CD4-positive, alpha-beta T cell treated with Interleukin-15 for 4 hours (primary cell): Measurements from ENCODE around the gene HINT3.
"Not testable (repeated sequence)": the region's sequence is repeated elsewhere in the genome, so short reads cannot be mapped to it uniquely, and the experiment has no call there.

Experiments
- DNase-seq: peaks from one replicate; pipeline ENCODE4 v3.0.0-alpha.2; 2020; ENCODE audit warnings: low spot score

The HINT3 gene

DNA sequence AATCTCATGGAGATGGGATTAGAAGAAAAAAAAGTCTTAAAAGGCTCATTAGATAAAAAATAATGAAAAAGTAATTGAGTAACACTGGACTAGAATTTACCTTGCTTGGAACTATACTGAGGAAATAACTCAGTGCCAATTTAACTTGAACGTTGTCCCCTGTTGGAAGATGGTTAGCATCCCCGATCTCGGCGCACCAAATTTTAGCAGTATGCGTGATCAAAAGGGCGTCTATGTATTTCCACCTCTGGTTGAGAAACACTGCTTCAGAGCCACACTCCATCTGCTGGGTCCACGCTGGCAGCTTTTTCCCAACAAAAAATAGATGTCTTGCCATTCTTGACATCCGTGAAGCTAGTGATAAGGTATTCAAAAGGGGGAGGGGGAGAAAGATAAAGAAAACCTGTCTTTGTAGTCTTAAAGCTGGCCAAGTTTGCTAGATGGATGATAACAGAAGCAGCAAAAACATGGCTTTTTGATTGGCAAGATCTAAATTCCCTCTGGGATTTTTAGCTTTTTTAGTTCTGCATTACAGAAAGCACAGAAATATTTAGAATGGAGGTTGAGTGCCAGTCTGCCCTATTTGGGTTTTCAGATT, 6.4 kb downstream of the HINT3 start:
- no peak for DNase-seq

DNA sequence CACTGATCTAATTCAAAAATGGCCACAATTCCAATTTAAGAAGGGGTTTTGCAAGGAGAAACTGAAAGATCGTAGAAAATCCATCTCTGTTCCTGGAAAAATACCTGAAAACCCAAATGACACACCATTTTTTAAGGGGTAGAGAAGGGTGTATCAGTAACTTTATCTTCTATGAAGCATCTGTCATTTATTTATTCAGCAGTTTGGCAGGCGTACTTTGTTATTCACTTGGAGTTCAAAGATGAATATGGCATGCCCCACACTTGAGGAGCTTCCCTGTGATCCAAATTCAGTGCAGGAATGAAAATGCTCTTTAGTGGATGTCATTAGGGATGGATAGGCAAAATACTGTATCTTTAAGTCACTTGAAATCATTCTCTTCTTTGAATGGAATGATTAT, 7.2 kb downstream of the HINT3 start:
- DNase-seq, result no peak

DNA sequence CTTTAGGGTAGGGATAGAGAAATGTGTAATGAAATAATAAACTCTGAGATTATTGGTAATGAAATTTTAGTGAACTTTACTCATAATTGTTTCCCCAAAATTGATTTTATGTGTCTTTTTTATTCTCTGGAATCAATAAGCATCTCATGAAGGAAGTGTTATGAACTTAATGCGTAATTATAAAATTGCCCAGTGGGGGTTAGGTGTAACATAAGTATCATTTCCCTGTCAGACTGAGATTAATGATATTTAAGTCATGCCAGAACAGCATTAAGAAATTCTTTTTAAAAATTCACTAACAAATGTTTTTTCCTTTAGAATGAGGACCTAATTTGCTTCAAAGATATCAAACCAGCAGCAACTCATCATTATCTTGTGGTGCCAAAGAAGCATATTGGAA, 10.0 kb downstream of the HINT3 start:
- DNase-seq, result no peak

DNA sequence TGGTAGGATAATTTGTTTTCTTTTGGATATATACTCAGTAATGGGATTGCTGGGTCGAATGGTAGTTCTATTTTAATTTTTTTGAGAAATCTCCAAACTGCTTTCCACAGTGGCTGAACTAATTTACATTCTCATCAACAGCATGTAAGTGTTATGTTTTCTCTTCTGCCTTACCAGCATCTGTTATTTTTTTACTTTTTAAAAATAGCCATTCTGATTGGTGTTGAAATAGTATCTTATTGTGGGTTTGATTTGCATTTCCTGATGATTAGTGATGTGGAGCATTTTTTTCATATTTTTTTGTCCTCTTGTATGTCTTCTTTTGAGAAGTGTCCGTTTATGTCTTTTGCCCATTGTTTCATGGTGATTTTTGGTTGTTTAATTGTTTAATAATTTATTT, 11.9 kb downstream of the HINT3 start:
- no peak for DNase-seq

DNA sequence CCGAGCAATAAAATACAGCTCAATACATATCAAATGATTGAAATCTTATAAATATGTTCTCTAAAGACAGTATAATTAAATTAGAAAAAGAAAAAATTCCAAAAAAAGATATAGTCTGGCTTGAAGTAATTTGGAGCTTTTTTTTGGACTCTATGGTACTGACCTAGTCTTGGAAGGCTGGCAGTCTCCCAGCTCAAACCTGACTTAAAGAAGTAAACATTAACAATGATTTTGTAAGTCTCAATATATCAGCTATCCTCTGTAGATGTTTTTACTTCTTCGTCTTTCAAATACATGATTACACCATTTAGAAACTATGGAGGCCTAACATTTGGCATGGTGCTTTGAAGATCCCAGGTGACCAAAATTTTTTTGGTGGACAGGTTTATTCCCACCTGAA, 14.2 kb downstream of the HINT3 start:
- DNase-seq, result no peak

DNA sequence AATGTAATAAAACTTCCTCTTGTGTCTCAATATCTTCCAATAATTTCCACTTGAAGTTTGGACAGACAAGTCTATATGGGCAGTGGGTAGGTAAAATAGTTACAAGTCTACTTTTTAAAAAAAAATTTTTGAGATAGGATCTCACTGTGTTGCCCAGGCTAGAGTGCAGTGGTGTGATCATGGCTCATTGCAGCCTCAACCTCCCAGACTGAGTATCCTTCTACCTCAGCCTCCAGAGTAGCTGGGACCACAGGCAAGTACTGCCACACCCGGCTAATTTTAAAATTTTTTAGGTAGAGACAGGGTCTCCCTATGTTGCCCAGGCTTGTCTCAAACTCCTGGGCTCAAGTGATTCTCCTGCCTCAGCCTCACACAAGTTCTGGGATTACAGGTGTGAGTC, 15.9 kb downstream of the HINT3 start:
- DNase-seq, result not testable (repeated sequence)

DNA sequence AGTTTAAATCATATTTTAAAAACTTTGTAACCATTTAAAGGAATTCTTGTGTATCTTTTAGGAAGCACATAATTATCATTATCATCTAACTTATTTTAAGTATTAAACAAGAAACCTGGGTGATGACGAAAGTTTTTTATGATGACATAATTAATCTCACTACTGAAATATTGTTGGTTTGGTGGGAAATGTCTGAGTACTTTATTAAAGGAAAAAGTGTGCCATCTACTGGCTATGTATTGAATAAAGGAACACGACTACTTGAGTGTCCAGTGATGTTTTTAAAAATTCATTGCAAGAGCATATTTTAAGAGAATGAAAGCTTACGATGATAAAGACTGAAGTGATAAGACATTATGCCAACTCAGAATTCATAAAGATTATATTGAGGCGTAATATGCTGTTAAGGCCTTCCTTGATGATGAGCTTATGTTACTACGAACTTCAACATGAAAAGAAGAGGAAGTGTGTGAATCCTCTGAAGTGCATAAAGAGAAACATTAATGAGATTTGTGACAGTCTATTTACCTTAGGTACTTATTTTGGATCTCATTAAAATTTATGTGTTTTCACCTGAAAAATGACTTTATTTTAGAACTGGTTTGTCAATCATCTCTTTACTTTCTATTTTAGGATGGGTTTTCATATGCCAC, 17.8 kb downstream of the HINT3 start:
- peak; percentile 55 for DNase-seq

DNA sequence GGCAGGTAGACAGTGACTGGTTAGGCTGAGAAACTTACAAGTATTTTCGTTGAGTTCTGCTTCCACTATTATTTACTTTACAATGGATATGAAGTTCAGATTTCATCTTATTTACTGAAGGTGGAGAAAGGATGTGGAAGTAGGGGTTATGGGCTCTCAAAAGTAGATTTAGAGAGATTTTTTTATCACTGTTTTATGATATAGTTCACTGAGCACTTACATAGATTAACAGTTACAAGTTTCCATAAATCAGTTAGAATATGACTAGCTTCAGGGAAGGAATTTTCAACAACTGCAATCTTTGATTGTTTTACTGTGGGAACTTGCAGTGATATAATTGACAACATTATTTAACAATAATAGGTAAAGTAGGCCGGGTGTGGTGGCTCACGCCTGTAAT, 22.5 kb downstream of the HINT3 start:
- DNase-seq, result no peak

DNA sequence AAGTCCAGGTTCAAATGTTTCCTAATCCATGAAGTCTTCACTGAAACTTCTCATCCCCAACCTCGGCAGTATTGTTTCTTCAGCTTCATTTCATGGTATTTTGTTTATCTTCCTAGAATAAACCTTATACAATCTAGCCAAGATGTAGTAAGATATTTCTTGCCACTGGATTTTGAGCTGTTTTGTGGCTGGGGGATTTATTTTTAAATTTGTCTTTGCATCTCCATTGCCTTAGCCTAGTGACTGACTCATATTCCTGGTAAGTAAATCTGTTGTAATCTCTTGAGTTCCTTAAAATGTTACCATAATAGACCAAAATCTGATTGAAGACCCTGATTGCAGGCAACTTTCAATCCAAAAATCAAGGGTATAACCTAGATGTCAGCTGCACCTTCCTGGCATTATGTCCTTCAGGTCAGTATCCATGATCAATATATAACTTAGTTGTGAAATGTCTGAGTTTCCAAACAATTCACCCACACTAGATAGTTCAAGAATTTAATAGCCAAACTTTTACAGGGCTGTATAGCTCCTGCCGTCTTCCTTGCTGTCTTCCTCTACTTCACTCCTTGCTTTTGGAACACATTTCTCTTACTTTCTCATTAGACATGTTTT, 25.1 kb downstream of the HINT3 start:
- DNase-seq, result no peak

DNA sequence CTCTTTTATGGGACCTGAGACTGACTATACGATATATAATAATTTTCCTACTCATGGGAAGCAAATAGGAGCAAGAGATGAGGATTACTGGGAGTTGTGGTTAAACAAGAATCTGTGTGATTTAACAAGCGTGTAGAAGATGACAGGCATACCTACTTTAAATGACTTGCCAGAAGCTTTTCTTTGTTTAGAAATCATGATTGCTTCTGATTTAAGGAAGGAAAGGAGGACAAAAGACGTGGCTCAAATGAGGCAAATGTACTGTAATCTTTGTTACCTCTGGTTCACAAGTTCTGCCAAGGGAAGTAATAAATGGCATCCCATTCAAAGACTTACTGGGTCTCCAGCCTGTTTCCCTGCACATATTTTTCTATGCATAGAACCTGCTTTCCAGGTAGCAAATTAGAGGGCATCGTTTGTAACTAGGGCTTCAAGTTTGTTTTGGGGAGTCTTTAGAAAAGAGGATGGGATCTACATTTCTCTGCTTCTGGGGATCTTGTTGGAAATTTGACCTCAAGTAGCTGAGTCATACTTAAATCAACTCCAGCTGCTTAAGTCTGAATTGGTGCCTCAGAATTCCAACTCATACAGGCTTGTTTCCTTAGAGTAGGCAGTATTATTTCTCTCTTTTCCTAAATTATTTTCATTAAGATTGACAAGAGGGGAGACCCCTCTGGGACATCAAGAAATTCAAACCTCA, 26.8 kb downstream of the HINT3 start:
- DNase-seq, result no peak

DNA sequence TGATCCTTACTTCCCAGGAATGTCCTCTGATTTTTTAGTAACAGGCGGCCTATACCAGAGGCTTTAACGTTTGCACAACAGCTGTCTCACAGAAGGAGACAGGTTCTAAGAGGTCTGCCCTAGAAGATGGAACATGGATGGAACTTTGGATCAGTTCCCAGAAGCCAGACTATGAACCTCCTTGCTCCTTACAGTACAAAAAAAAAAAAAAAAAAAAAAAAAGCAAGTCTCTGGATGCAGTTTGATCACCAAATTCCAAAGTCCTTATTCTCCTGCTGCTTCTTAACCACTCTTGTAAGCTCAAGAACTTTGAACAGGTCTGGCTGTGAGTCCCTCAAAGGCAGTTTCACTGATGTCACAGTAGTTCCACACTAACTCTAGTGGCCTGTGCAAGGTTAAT, 27.7 kb downstream of the HINT3 start:
- no peak for DNase-seq

DNA sequence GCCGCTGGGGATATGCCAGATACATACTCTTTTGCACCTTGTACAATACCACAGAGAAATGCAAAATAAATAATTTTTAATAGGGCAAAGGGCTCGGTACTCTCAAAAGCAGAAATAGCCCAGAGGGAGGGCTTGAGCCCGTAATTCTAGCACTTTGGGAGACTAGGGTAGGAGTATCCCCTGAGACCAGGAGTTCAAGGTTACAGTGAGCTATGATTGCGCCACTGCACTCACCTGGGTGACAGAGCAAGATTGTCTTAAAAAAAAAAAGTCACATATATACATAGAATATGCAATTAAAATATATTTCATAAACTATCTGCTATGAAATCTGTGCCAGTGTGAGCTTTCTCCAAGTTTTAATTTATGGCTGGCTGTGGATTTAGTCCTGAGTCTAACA, 29.0 kb downstream of the HINT3 start:
- DNase-seq, result no peak

DNA sequence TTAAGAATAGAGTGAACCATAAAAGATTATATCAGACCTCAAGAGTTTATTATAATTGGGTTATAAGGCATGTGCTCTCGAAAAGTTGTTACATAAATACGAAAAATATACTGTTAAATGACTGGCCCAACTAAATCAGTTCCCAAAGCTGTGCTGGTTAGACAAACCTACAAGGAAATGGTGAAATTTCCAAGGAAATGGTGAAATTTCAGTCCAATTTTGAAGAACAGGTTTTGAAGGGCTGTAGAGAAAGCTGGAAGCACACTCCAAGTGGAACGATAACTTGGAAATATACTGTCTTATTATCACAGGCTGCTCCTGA, 29.4 kb downstream of the HINT3 start:
- no peak for DNase-seq

DNA sequence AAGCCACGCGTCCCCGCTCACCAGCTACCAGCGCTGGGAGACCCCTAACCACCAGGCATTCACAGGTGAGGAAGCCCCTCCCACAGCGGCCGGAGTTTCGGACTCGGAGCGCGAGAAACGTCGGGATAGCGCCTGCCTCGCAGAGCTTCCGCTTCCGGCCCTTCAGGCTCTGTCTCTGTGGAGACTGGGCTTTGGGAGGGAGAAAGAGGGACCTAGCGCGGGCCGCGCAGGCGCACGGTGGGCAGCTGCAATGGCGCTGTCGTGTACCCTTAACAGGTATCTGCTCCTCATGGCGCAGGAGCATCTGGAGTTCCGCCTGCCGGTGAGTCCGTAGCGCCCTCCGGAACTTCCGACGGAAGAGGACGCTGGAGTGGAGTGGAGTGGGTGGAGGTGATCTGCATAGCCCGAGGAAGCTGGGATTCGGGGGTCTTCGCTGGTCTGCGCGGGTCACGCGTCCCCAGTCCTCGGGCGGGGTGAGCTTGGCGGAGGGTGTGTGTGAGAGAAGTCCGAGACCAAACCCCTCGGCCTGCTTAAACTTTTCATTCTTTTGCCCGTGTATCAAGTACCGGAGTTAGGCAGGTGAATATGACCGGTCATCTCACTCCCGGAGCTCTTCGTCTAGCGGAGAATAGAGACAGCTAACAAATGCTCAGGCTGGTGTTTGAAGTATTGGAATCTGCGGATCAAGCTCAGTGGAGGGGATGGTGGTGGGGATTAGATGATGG, 29.9 kb downstream of the HINT3 start, which contains the start of gene TRMT11:
Gene TRMT11, plus strand, starts transcription at position 240 of the 725 bp plus-strand sequence. Its CDS starts 11 bp downstream, at position 251.
- peak; percentile 82 for DNase-seq

DNA sequence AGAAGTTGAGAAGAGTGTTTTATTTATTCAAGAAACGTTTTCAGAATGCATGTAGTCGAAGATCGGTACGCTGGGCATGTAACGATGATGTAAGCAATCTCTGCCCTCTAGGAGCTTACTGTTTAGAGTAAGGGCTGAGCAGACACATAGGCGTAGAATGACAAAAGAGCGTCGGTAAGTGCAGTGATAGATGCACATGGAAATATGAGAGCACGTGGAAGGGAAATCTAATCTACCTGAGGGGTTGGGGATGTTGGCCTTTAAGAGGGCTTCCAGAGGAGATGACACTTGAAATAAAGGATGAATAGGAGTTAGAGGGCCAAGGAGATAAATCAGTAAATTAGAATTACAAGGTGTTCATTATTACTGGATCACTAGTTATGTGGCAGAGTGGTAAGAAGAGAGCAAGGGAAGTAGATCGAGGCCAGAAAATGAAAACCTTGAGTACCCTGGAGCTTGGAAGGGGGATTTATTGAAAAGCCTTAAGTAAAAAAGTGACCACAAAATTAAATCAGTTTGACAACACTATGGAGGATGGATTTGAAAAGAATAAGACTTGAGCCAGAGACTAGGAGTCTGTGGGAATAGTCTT, 30.6 kb downstream of the HINT3 start:
- DNase-seq, result peak; percentile 25

DNA sequence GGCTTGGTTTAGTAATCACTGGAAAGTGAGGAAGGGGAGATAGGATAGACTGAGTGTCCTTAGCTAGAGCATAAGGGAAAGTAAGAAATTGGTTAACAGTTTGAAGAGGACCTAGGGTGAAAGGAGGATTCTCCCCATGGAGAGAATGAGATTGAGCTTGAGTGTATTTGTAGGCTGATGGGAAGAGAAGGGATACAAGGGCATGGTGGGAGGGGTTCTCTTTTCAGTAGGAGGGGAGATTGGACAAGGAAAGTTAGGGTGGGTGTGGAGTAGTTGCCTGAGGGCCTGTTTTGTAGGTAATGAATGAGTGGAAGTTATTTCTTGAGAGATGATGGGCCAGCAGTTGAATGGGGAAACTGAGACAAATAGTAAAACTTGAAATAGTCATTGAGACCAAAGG, 31.7 kb downstream of the HINT3 start:
- no peak for DNase-seq

DNA sequence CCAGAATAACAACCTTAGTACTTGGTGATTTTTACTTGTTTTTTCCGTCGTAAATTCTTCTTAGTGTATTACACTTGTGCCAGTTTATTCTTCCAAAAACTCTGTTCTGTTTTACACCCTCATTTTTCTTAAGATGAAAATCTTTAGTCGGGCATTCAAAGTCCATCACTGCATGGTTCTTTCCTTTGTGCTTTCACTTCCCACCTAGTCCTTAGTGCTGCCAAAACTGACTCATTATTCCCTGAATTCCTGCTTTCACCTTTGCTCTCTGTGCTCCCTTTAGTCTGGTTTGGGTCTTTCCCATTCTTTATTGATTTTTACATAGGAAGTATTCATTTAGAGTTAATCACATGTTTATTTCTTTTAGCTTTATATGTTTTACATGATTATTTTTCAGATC, 33.1 kb downstream of the HINT3 start:
- no peak for DNase-seq

DNA sequence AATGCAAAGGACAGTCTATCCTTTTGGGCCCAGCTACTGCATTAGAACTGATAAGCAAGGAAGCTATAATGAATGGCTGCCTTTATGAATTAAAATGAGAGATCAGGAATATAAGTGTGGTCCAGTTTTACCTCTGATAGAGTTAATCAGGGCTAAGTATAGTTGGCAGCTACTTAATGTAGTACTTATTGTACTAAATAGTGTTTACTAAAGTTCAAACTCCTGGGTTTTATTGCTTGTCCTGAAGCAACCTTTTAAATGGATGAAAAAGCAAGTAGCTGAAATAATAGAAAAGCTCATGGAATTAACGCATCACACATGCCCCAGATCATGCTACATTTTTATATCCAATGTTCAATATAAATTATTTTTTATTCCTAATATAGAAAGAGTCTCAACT, 35.1 kb downstream of the HINT3 start:
- DNase-seq, result no peak

DNA sequence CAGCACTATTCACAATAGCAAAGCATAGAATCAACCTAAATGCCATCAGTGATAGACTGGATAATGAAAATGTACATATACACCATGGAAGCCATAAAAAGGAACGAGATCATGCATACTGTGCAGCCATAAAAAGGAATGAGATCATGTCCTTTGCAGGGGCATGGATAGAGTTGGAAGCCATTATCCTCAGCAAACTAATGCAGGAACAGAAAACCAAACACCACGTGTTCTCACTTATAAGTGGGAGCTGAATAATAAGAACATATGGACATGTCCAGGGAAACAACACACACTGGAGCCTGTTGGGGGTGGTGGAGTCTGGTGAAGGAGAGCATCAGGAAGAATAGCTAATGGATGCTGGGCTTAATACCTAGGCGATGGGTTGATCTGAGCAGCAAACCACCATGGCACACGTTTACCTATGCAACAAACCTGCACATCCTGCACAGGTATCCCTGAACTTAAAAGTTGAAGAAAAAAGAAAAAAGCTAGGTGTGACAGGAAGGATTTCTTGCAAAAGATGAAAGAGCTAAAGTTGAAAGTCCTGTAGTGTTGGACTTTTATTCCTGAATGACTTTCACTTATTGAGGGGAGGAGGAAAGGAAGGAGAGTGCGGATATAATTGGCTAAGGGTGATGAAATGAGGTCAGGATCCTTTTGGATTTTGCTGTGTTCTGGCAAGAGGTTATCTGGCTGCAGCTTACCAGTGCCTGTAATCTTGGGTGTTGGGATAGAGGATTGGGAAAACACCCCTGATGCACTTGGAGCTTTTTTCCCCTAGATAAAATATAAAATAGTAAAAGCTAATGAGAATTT, 38.3 kb downstream of the HINT3 start:
- no peak for DNase-seq

DNA sequence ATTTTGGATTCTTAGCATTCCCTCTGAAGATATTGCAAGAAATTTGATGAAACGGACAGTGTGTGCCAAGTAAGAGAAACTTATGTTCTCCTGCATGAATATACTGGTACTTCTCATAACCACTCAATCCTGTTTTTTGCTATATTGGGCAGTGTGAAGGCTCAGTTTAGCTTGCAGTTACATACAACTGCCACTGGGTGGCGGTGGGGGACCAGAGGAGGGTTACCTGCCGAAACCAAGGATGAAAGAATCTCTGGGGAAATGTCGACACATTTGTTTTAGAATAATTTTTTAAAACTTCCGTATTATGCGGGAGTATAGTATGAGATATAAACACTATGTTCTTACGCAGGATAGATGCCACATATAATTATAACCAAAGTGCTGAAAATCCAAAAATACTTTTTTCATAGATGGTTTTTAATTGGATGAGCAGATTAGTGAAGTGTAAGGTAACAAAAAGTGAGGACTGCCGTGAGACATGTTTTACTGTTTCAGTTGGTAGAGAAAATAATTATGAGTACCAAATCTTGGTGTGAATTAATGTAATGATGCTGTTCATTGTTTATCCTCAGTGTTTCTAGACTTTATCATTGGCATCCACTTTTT, 39.5 kb downstream of the HINT3 start:
- peak; percentile 79 for DNase-seq
